IMR-90 (cell line): ENCODE results near the gene STX19.

Experiments used
- MAZ ChIP-seq: IDR thresholded peaks from 2 replicates; pipeline ENCODE4 v1.6.1; 2012; ENCODE audit warnings: low read depth, mild to moderate bottlenecking, low read length, improper control_type of control experiment, moderate library complexity, borderline replicate concordance
- POLR2A ChIP-seq: IDR thresholded peaks from 2 replicates; pipeline ENCODE4 v1.6.1; 2012; ENCODE audit warnings: mild to moderate bottlenecking, low read depth, low read length
- RAD21 ChIP-seq: IDR thresholded peaks from 2 replicates; pipeline ENCODE4 v1.6.1; 2012; ENCODE audit warnings: low read length, improper control_type of control experiment
- TF ChIP-seq, protein P1 (sequence below): conservative IDR thresholded peaks from 2 replicates; pipeline ENCODE4 v1.5.1; 2012; ENCODE audit warnings: mild to moderate bottlenecking, low read depth, low read length, improper control_type of control experiment

DNA sequence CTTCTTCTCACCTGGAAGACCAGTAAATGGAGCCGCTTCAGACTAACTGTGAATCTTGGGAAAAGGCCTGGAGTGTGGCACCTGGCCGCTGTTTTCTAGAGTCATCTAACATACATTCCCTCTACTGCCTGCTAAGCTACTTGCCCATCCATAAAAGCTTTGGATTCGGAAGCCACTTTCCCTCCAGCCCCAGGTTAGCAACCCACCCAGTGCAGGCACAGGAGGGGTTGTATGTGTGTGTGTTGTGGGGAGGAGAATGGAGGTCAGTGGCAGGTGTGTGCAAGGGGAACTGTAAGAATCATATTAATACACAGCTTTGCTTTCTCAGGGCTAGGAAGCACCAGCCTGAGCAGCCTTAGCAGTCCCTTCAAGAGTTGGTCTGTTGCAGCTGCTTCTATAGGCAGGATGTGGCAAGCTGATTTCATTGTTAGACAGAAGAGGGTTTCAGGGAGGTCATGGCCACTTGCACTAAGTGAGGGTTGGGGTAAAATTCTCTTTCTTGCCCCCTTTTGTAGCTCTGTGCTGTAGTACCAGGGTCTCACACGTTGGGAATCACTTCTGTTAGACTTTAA, 43.4 kb upstream of the STX19 start:
- TF ChIP-seq, protein P1, sequence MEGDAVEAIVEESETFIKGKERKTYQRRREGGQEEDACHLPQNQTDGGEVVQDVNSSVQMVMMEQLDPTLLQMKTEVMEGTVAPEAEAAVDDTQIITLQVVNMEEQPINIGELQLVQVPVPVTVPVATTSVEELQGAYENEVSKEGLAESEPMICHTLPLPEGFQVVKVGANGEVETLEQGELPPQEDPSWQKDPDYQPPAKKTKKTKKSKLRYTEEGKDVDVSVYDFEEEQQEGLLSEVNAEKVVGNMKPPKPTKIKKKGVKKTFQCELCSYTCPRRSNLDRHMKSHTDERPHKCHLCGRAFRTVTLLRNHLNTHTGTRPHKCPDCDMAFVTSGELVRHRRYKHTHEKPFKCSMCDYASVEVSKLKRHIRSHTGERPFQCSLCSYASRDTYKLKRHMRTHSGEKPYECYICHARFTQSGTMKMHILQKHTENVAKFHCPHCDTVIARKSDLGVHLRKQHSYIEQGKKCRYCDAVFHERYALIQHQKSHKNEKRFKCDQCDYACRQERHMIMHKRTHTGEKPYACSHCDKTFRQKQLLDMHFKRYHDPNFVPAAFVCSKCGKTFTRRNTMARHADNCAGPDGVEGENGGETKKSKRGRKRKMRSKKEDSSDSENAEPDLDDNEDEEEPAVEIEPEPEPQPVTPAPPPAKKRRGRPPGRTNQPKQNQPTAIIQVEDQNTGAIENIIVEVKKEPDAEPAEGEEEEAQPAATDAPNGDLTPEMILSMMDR = no peak
- TF ChIP-seq POLR2A = no peak
- no peak for TF ChIP-seq RAD21
- TF ChIP-seq MAZ = no peak
